Sigmoid colon (tissue), 7 donors: ENCODE results near the gene TBC1D20. TPM values are rescaled to one million over a fixed set of nuclear protein-coding genes. Genes with fewer than 3 reads are reported as not detected.

Experiments
- DNase-seq: peaks from one replicate; pipeline ENCODE4 v3.0.0-alpha.2; 2019
- H3K27ac ChIP-seq, 4 donors: fragments of 200-600 bp; sonication (generic); one replicate each; pipeline ENCODE4 v1.5.1; 2016 to 2019; ENCODE audit warnings: mild to moderate bottlenecking in 1 of 4
- H3K27me3 ChIP-seq, 3 donors: fragments of 200-600 bp; sonication (generic); one replicate each; pipeline ENCODE4 v1.5.1; 2019; ENCODE audit warnings: mild to moderate bottlenecking in 1 of 3
- H3K36me3 ChIP-seq, 4 donors: fragments of 200-600 bp; sonication (generic); one replicate each; pipeline ENCODE4 v1.5.1; 2016 to 2019
- H3K4me1 ChIP-seq, 4 donors: fragments of 200-600 bp; sonication (generic); one replicate each; pipeline ENCODE4 v1.5.1; 2017 to 2019
- H3K4me3 ChIP-seq, 4 donors: fragments of 200-600 bp; sonication (generic); one replicate each; pipeline ENCODE4 v1.5.1; 2017 to 2019; ENCODE audit warnings: mild to moderate bottlenecking in 2 of 4, moderate library complexity in 1 of 4
- H3K9me3 ChIP-seq, 4 donors: fragments of 200-600 bp in 3 of 4; sonication (generic) in 3 of 4; one replicate each; pipeline versions ENCODE4 v1.5.1 to v1.6.1; 2013 to 2019
- CTCF ChIP-seq, 4 experiments: fragments of 450-650 bp in 3 of 4; fragments of 200-600 bp in 1 of 4; IDR thresholded peaks; one replicate each; pipeline ENCODE4 v1.5.1; 2016 to 2019; ENCODE audit warnings: antibody characterized with exemption in 4 of 4, mild to moderate bottlenecking in 3 of 4, moderate library complexity in 2 of 4
- EP300 ChIP-seq, 4 donors: sonication (generic); formaldehyde crosslinking; IDR thresholded peaks; one replicate each; pipeline ENCODE4 v1.6.1; 2017; ENCODE audit warnings: antibody characterized with exemption in 4 of 4
- POLR2A ChIP-seq, 2 donors: fragments of 450-650 bp; IDR thresholded peaks; one replicate each; pipeline ENCODE4 v1.6.1; 2016; ENCODE audit warnings: antibody characterized with exemption in 2 of 2, mild to moderate bottlenecking in 2 of 2, moderate library complexity in 2 of 2
- POLR2AphosphoS5 ChIP-seq, 4 donors: sonication (generic); formaldehyde crosslinking; IDR thresholded peaks; one replicate each; pipeline ENCODE4 v1.6.1; 2017; ENCODE audit warnings: antibody characterized with exemption in 4 of 4
- WGBS, 2 donors: extraction: QIAGEN DNeasy Blood & Tissue Kit; methylation state at CpG; one replicate each; pipeline ENCODE4 v1.1.7; 2013; 5-methylcytosine and 5-hydroxymethylcytosine counted together
- intact Hi-C: fragments of 100-400 bp; cut with DNase I; formaldehyde crosslinking; loops from one replicate; pipeline ENCODE4 v1.15.1; 2023
- polyA plus RNA-seq, 3 donors: library from polyadenylated mRNA; stranded (reverse); fragments of 200-250 nt; gene quantifications; one replicate each; pipeline ENCODE4 v1.2.3, GENCODE V29; 2013
- total RNA-seq, 4 donors: library from RNA; depleted of rRNA; stranded (reverse); fragments of >200 nt; gene quantifications; one replicate each; pipeline ENCODE4 v1.1.0, GENCODE V29; 2016
- donor health status: healthy with polysubstance abuse.
- donor health status: Bipolar disorder and iron deficiency.
- donor health status: healthy.

Gene TBC1D20
- total and polyA plus RNA-seq, 7 donors: 16.8 to 42.9 (median 32.6) TPM

- TF ChIP-seq POLR2AphosphoS5 (IDR thresholded peaks at IDR 0.05) (no peak), EP300 (IDR thresholded peaks at IDR 0.05) (no peak), CTCF (IDR thresholded peaks at IDR 0.05) (no peak), POLR2A (IDR thresholded peaks at IDR 0.05) (no peak)
- Histone ChIP-seq H3K27me3 (no peaks in the 10 kb centered on the region), H3K27ac (no peak overlapping the region), H3K36me3 (peaks cover 26 to 89% (median 35%) of the 10 kb centered on the region in 4 donors), H3K9me3 (no peaks in the 10 kb centered on the region), H3K4me3 (no peak overlapping the region), H3K4me1 (peaks cover 0 to 15% (median 5%) of the 10 kb centered on the region in 4 donors)
- 75 to 86% methylated on average over 3 of the region's 3 CpGs for WGBS, 2 donors
- intact Hi-C loops: no loop called here
- no peak for DNase-seq
These were observed 18.2 kb downstream of the TBC1D20 start for GRCh38 chr20:444117-444516.

GRCh38 chr20:443223-443775 is 19.0 kb downstream of the TBC1D20 start:
- peaks cover 0 to 15% (median 5%) of the 10 kb centered on the region in 4 donors for H3K4me1 ChIP-seq
- peaks cover 33 to 97% (median 43%) of the 10 kb centered on the region in 4 donors for H3K36me3 ChIP-seq
- no peaks in the 10 kb centered on the region for H3K27me3 ChIP-seq
- no peaks in the 10 kb centered on the region for H3K9me3 ChIP-seq
- 22 to 71% methylated on average over 4 of the region's 4 CpGs for WGBS, 2 donors
- TF ChIP-seq POLR2AphosphoS5 (IDR thresholded peaks at IDR 0.05) (no peak), CTCF (IDR thresholded peaks at IDR 0.05) (no peak), EP300 (IDR thresholded peaks at IDR 0.05) (no peak), POLR2A (IDR thresholded peaks at IDR 0.05) (no peak)
- no peak for DNase-seq
- no peak overlapping the region for H3K4me3 ChIP-seq
- no peak overlapping the region for H3K27ac ChIP-seq
- intact Hi-C loops: no loop called here

- DNase-seq: no peak
These were observed 21.7 kb downstream of the TBC1D20 start for GRCh38 chr20:440636-441035.

GRCh38 chr20:440148-440547 is 22.2 kb downstream of the TBC1D20 start:
- intact Hi-C loops: no loop called here
- Histone ChIP-seq H3K27ac (no peak overlapping the region), H3K36me3 (peaks cover 50 to 99% (median 69%) of the 10 kb centered on the region in 4 donors), H3K9me3 (no peaks in the 10 kb centered on the region), H3K27me3 (no peaks in the 10 kb centered on the region), H3K4me3 (no peak overlapping the region), H3K4me1 (peaks cover 0 to 10% (median 4%) of the 10 kb centered on the region in 4 donors)
- DNase-seq: no peak
- TF ChIP-seq POLR2AphosphoS5 (IDR thresholded peaks at IDR 0.05) (no peak), EP300 (IDR thresholded peaks at IDR 0.05) (no peak), CTCF (IDR thresholded peaks at IDR 0.05) (no peak)
- WGBS, 2 donors: 94 to 95% methylated on average over 7 of the region's 7 CpGs

More at GRCh38 chr20:440636-441035, 21.7 kb downstream of the TBC1D20 start:
- 94 to 96% methylated on average over 13 of the region's 13 CpGs for WGBS, 2 donors
- no peak for TF ChIP-seq EP300 (IDR thresholded peaks at IDR 0.05)
- no peak for TF ChIP-seq POLR2AphosphoS5 (IDR thresholded peaks at IDR 0.05)
- no peak for TF ChIP-seq CTCF (IDR thresholded peaks at IDR 0.05)
- TF ChIP-seq POLR2A (IDR thresholded peaks at IDR 0.05): no peak
- intact Hi-C loops: no loop called here
- Histone ChIP-seq H3K4me1 (peaks cover 0 to 15% (median 5%) of the 10 kb centered on the region in 4 donors), H3K4me3 (no peak overlapping the region), H3K36me3 (peaks cover 50 to 99% (median 64%) of the 10 kb centered on the region in 4 donors), H3K27me3 (no peaks in the 10 kb centered on the region), H3K27ac (no peak overlapping the region), H3K9me3 (no peaks in the 10 kb centered on the region)
